Left colon (tissue), 2 donors: Measurements from ENCODE around the gene CRYZL1. TPM values are rescaled to one million over a fixed set of nuclear protein-coding genes. Genes with fewer than 3 reads are reported as not detected.
"Not testable (repeated sequence)": the region's sequence is repeated elsewhere in the genome, so short reads cannot be mapped to it uniquely, and the experiment has no call there.

Experiments used
- ATAC-seq: fragments of 200-7000 bp; cut with Tn5 transposase; one replicate; pipeline ENCODE4 v1.9.1; 2020; ENCODE audit warnings: mild to moderate bottlenecking, moderate library complexity
- DNase-seq, 2 donors: peaks; one replicate each; pipeline ENCODE4 v3.0.0-alpha.2; 2020
- intact Hi-C, 2 donors: fragments of 100-400 bp; cut with DNase I in 1 of 2; cut with micrococcal nuclease in 1 of 2; formaldehyde crosslinking; loops; one replicate each; pipeline versions ENCODE4 v1.11.2 to v1.14.0; 2022; cut with DNase I, micrococcal nuclease
- long read RNA-seq: library from polyadenylated mRNA; unstranded; transcript quantifications from one replicate; pipeline ENCODE4 v2.0.0, GENCODE V29; 2021
- total RNA-seq, 2 donors: library from RNA; stranded (reverse); fragmentation: NEBNext Ultra II Directional; extraction: Animal tissue kit (Norgen Biotek cat#: 25700); gene quantifications; one replicate each; pipeline ENCODE4 v1.2.1, GENCODE V29; 2021
- donor health status: DM: no; HTN: no; CAD: no.
- donor health status: DM: yes; HTN: yes; CAD: no.

The CRYZL1 gene
- total RNA-seq = 10 to 100 TPM; 34.7 to 37.2 TPM
- long read RNA-seq, transcript CRYZL1-204 (13 exons, 1,617 nt) = major isoform, 16 of 31 reads
- long read RNA-seq, partial matches to known transcripts = 3 of 31 reads
- long read RNA-seq, other reads (novel, unspliced or antisense) = 8 of 31 reads

GRCh38 chr21:33641352-33642026, at the start of gene CRYZL1:
CRYZL1 (minus strand) TSS chr21:33641741; CDS start chr21:33631551, 10,190 bp downstream.
- intact Hi-C loops = no loop called here
- DNase-seq (peak; percentile 100), ATAC-seq (peak; percentile 77)

- intact Hi-C loops = no loop called here
- DNase-seq (no peak), ATAC-seq (no peak)
Observed at GRCh38 chr21:33690874-33691273, 49.3 kb upstream of the CRYZL1 start.

- intact Hi-C loops = no loop called here
- ATAC-seq (no peak), DNase-seq (no peak)
Observed at GRCh38 chr21:33688353-33688752, 46.8 kb upstream of the CRYZL1 start.

- intact Hi-C loops = no loop called here
- no peak for DNase-seq
- no peak for ATAC-seq
Observed at GRCh38 chr21:33687634-33688033, 46.1 kb upstream of the CRYZL1 start.

GRCh38 chr21:33686386-33686785, 44.8 kb upstream of the CRYZL1 start:
- intact Hi-C loops = no loop called here
- DNase-seq (no peak), ATAC-seq (no peak)

- DNase-seq (no peak), ATAC-seq (peak; percentile 86)
- intact Hi-C loops = no loop called here
Observed at GRCh38 chr21:33685613-33686197, 44.2 kb upstream of the CRYZL1 start.

GRCh38 chr21:33684923-33685560, 43.5 kb upstream of the CRYZL1 start:
- peak; percentile 48 for ATAC-seq
- intact Hi-C loops = no loop called here

GRCh38 chr21:33684068-33684467, 42.5 kb upstream of the CRYZL1 start:
- intact Hi-C loops = no loop called here
- ATAC-seq = no peak
- DNase-seq = no peak

More at GRCh38 chr21:33684923-33685560, 43.5 kb upstream of the CRYZL1 start:
- DNase-seq = no peak

- DNase-seq = no peak
- no peak for ATAC-seq
- intact Hi-C loops = no loop called here
Observed at GRCh38 chr21:33682992-33683627, 41.6 kb upstream of the CRYZL1 start.

- ATAC-seq = no peak
- intact Hi-C loops = no loop called here
- DNase-seq = no peak
Observed at GRCh38 chr21:33680870-33681269, 39.3 kb upstream of the CRYZL1 start.

GRCh38 chr21:33677450-33677849, 35.9 kb upstream of the CRYZL1 start:
- no peak for ATAC-seq
- no peak for DNase-seq
- intact Hi-C loops = no loop called here

GRCh38 chr21:33676666-33677065, 35.1 kb upstream of the CRYZL1 start:
- intact Hi-C loops, ATAC-seq: not testable (repeated sequence)

GRCh38 chr21:33674226-33674625, 32.7 kb upstream of the CRYZL1 start:
- ATAC-seq (no peak), DNase-seq (no peak)

More at GRCh38 chr21:33676666-33677065, 35.1 kb upstream of the CRYZL1 start:
- not testable (repeated sequence) for DNase-seq

GRCh38 chr21:33673473-33673872, 31.9 kb upstream of the CRYZL1 start:
- no peak for ATAC-seq
- intact Hi-C loops = no loop called here
- no peak for DNase-seq

More at GRCh38 chr21:33674226-33674625, 32.7 kb upstream of the CRYZL1 start:
- intact Hi-C loops = no loop called here

- intact Hi-C loops = no loop called here
- DNase-seq (no peak), ATAC-seq (no peak)
Observed at GRCh38 chr21:33670076-33670978, 28.8 kb upstream of the CRYZL1 start.

GRCh38 chr21:33668620-33669019, 27.1 kb upstream of the CRYZL1 start:
- intact Hi-C loops = no loop called here
- ATAC-seq = no peak
- DNase-seq = no peak

- intact Hi-C loops = no loop called here
Observed at GRCh38 chr21:33668180-33668579, 26.6 kb upstream of the CRYZL1 start.

GRCh38 chr21:33667636-33668035, 26.1 kb upstream of the CRYZL1 start:
- intact Hi-C loops = no loop called here
- no peak for DNase-seq
- no peak for ATAC-seq

More at GRCh38 chr21:33668180-33668579, 26.6 kb upstream of the CRYZL1 start:
- DNase-seq (no peak), ATAC-seq (no peak)
